HepG2 (cell line): ENCODE results near the gene LTBR. TPM values are rescaled to one million over a fixed set of nuclear protein-coding genes. Genes with fewer than 3 reads are reported as not detected.

Experiments
- DMAP1 ChIP-seq: IDR thresholded peaks from 2 replicates; pipeline ENCODE4 v1.6.1; 2016
- HIVEP1 ChIP-seq: sonication (generic); formaldehyde crosslinking; IDR thresholded peaks from 2 replicates; pipeline ENCODE4 v1.4.0; 2020; ENCODE audit warnings: mild to moderate bottlenecking, missing genetic modification reagents
- HNF4A ChIP-seq: sonication (generic); formaldehyde crosslinking; IDR thresholded peaks from 2 replicates; pipeline ENCODE4 v1.4.0; 2020; ENCODE audit warnings: missing genetic modification reagents
- HNRNPL ChIP-seq: fragments of 200-400 bp; formaldehyde crosslinking; IDR thresholded peaks from 2 replicates; pipeline ENCODE4 v1.6.1; 2017; ENCODE audit warnings: mild to moderate bottlenecking, low read depth, low read length
- MED8 ChIP-seq: sonication (generic); formaldehyde crosslinking; IDR thresholded peaks from 2 replicates; pipeline ENCODE4 v1.8.1; 2023; ENCODE audit warnings: mild to moderate bottlenecking, missing genetic modification reagents; ENCODE audit not compliant: insufficient replicate concordance
- NBN ChIP-seq: fragments of 450-650 bp; conservative IDR thresholded peaks from 2 replicates; pipeline ENCODE4 v1.6.1; 2017
- NR1H2 ChIP-seq: sonication (generic); formaldehyde crosslinking; IDR thresholded peaks from 2 replicates; pipeline ENCODE4 v1.8.1; 2022; ENCODE audit warnings: low read depth, missing genetic modification reagents, borderline replicate concordance
- SMYD3 ChIP-seq: sonication (generic); formaldehyde crosslinking; IDR thresholded peaks from 2 replicates; pipeline ENCODE4 v1.8.1; 2023; ENCODE audit warnings: mild to moderate bottlenecking, missing genetic modification reagents
- TEAD3 ChIP-seq: optimal IDR thresholded peaks from 2 replicates; pipeline ENCODE3; 2016; ENCODE audit warnings: borderline replicate concordance
- THYN1 ChIP-seq: sonication (generic); formaldehyde crosslinking; IDR thresholded peaks from 2 replicates; pipeline ENCODE4 v1.8.1; 2023; ENCODE audit warnings: low read depth, mild to moderate bottlenecking, moderate library complexity, missing genetic modification reagents, borderline replicate concordance
- ZNF235 ChIP-seq: sonication (generic); formaldehyde crosslinking; IDR thresholded peaks from 2 replicates; pipeline ENCODE4 v1.8.1; 2023; ENCODE audit warnings: mild to moderate bottlenecking, missing genetic modification reagents, borderline replicate concordance
- ZNF33B ChIP-seq: sonication (generic); formaldehyde crosslinking; IDR thresholded peaks from 2 replicates; pipeline ENCODE4 v1.5.1; 2020; ENCODE audit warnings: mild to moderate bottlenecking, missing genetic modification reagents
- ZNF501 ChIP-seq: sonication (generic); formaldehyde crosslinking; IDR thresholded peaks from 2 replicates; pipeline ENCODE4 v1.5.1; 2020; ENCODE audit warnings: mild to moderate bottlenecking, moderate library complexity, missing genetic modification reagents
- ZNF510 ChIP-seq: sonication (generic); formaldehyde crosslinking; IDR thresholded peaks from 2 replicates; pipeline ENCODE4 v1.4.0; 2020; ENCODE audit warnings: low read depth, mild to moderate bottlenecking, missing genetic modification reagents
- ZNF567 ChIP-seq: sonication (generic); formaldehyde crosslinking; IDR thresholded peaks from 2 replicates; pipeline ENCODE4 v1.8.1; 2023; ENCODE audit warnings: mild to moderate bottlenecking, missing genetic modification reagents, borderline replicate concordance
- polyA plus RNA-seq, 8 experiments: library from polyadenylated mRNA; depleted of rRNA in 3 of 8; stranded (reverse) in 7 of 8; unstranded in 1 of 8; fragments of >200 nt; fragmentation: Illumina TruSeq in 4 of 8; extraction: Trizol in 4 of 8; gene quantifications; 2 replicates each; pipeline versions ENCODE4 v1.2.1 to v1.2.3, GENCODE V29; 2011 to 2016; ENCODE audit warnings: low read depth in 4 of 8, missing spikeins in 1 of 8, mixed read lengths in 1 of 8; ENCODE audit not compliant: insufficient read depth in 1 of 8
- total RNA-seq, 5 experiments: library from RNA; depleted of rRNA; stranded (reverse); fragments of >200 nt; fragmentation: Illumina TruSeq; extraction: Trizol; gene quantifications; 2 replicates each; pipeline ENCODE4 v1.2.3, GENCODE V29; 2016; ENCODE audit warnings: low read depth in 1 of 5
- TF ChIP-seq, protein P1 (sequence below): sonication (generic); formaldehyde crosslinking; IDR thresholded peaks from 2 replicates; pipeline ENCODE4 v1.4.0; 2020; ENCODE audit warnings: missing genetic modification reagents
- TF ChIP-seq, protein P2 (sequence below): sonication (generic); formaldehyde crosslinking; IDR thresholded peaks from 2 replicates; pipeline ENCODE4 v1.4.0; 2020; ENCODE audit warnings: missing genetic modification reagents, borderline replicate concordance
- TF ChIP-seq, protein P3 (sequence below): sonication (generic); formaldehyde crosslinking; IDR thresholded peaks from 2 replicates; pipeline ENCODE4 v1.4.0; 2020; ENCODE audit warnings: missing genetic modification reagents, low read depth, mild to moderate bottlenecking, borderline replicate concordance
- TF ChIP-seq, protein P4 (sequence below): sonication (generic); formaldehyde crosslinking; IDR thresholded peaks from 2 replicates; pipeline ENCODE4 v1.4.0; 2020; ENCODE audit warnings: missing genetic modification reagents
- TF ChIP-seq, protein P5 (sequence below): sonication (generic); formaldehyde crosslinking; IDR thresholded peaks from 2 replicates; pipeline ENCODE4 v1.8.1; 2023; ENCODE audit warnings: mild to moderate bottlenecking, missing genetic modification reagents

The LTBR gene
- total and polyA plus RNA-seq, 2 of the 13 experiments (the other 11 are each of a cell fraction or from before 2014, with no cell fraction given), result 31.4 to 34.8 TPM

DNA sequence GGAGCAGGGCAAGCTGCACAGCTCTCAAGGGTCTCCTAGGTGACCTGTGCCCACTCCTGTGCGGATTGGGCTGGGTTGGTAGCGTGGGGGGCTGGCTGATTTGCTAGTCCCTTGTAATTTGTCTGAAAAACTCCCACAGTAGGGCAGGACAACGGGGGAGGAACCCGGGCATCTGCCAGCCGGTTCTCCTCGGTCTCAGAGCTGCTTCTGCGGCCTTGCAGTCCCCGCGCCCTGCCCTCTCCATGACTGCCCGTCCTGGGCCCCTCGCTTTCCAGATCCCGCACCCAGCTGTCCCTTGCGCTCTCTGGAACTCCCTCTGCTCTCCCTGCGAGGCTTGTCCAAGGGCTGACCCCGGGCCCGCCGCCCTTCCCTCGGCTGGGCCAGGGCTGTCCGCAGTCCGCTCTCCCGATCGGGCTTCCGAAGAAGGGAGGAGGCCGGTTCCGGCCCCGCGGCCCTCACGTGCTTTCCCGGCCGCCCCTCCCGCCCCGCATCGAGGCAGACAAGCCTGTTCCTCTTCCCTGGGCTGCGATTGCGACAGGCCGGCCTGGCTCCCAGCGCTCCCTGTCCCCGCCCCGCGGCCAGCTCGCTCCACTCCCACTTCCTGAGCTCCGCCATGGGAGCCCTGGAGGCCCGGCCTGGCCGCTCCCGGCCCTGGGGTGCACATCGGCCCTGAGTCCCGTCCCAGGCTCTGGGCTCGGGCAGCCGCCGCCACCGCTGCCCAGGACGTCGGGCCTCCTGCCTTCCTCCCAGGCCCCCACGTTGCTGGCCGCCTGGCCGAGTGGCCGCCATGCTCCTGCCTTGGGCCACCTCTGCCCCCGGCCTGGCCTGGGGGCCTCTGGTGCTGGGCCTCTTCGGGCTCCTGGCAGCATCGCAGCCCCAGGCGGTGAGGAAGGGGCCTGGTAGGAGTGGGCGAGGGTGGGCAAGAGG lies at the start of gene LTBR (continued):
- TF ChIP-seq, protein P1, sequence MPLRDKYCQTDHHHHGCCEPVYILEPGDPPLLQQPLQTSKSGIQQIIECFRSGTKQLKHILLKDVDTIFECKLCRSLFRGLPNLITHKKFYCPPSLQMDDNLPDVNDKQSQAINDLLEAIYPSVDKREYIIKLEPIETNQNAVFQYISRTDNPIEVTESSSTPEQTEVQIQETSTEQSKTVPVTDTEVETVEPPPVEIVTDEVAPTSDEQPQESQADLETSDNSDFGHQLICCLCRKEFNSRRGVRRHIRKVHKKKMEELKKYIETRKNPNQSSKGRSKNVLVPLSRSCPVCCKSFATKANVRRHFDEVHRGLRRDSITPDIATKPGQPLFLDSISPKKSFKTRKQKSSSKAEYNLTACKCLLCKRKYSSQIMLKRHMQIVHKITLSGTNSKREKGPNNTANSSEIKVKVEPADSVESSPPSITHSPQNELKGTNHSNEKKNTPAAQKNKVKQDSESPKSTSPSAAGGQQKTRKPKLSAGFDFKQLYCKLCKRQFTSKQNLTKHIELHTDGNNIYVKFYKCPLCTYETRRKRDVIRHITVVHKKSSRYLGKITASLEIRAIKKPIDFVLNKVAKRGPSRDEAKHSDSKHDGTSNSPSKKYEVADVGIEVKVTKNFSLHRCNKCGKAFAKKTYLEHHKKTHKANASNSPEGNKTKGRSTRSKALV (CRISPR knock-in tag), result no peak
- TF ChIP-seq ZNF33B (CRISPR knock-in tag) (peak; percentile 78; the same call in 1 of the 2 replicates), HIVEP1 (peak; percentile 75; the same call in 1 of the 2 replicates), HNRNPL (0 out of 2 replicates have a peak, but pooled peaks have one; percentile 45), ZNF510 (peak; percentile 98), HNF4A (CRISPR knock-in tag) (no peak), SMYD3 (CRISPR knock-in tag) (peak; percentile 87), MED8 (CRISPR knock-in tag) (peak; percentile 94), NR1H2 (CRISPR knock-in tag) (0 out of 2 replicates have a peak, but pooled peaks have one; percentile 60), TEAD3 (peak; percentile 53), DMAP1 (CRISPR knock-in tag) (peak; percentile 93), NBN (no peak), ZNF567 (peak; percentile 76), THYN1 (CRISPR knock-in tag) (peak; percentile 80; the same call in 1 of the 2 replicates), ZNF235 (CRISPR knock-in tag) (peak; percentile 83; the same call in 1 of the 2 replicates), ZNF501 (CRISPR knock-in tag) (peak; percentile 95)
- TF ChIP-seq, protein P2, sequence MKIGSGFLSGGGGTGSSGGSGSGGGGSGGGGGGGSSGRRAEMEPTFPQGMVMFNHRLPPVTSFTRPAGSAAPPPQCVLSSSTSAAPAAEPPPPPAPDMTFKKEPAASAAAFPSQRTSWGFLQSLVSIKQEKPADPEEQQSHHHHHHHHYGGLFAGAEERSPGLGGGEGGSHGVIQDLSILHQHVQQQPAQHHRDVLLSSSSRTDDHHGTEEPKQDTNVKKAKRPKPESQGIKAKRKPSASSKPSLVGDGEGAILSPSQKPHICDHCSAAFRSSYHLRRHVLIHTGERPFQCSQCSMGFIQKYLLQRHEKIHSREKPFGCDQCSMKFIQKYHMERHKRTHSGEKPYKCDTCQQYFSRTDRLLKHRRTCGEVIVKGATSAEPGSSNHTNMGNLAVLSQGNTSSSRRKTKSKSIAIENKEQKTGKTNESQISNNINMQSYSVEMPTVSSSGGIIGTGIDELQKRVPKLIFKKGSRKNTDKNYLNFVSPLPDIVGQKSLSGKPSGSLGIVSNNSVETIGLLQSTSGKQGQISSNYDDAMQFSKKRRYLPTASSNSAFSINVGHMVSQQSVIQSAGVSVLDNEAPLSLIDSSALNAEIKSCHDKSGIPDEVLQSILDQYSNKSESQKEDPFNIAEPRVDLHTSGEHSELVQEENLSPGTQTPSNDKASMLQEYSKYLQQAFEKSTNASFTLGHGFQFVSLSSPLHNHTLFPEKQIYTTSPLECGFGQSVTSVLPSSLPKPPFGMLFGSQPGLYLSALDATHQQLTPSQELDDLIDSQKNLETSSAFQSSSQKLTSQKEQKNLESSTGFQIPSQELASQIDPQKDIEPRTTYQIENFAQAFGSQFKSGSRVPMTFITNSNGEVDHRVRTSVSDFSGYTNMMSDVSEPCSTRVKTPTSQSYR, result peak; percentile 64; the same call in 1 of the 2 replicates
- TF ChIP-seq, protein P3, sequence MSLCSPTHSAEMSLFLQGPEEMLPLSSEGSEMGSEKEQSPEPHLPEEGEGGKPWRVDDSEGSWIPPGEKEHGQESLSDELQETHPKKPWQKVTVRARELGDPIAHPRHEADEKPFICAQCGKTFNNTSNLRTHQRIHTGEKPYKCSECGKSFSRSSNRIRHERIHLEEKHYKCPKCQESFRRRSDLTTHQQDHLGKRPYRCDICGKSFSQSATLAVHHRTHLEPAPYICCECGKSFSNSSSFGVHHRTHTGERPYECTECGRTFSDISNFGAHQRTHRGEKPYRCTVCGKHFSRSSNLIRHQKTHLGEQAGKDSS (CRISPR knock-in tag), result peak; percentile 87
- TF ChIP-seq, protein P4, sequence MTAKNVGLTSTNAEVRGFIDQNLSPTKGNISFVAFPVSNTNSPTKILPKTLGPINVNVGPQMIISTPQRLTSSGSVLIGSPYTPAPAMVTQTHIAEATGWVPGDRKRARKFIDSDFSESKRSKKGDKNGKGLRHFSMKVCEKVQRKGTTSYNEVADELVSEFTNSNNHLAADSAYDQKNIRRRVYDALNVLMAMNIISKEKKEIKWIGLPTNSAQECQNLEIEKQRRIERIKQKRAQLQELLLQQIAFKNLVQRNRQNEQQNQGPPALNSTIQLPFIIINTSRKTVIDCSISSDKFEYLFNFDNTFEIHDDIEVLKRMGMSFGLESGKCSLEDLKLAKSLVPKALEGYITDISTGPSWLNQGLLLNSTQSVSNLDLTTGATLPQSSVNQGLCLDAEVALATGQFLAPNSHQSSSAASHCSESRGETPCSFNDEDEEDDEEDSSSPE (CRISPR knock-in tag), result peak; percentile 92
- TF ChIP-seq, protein P5, sequence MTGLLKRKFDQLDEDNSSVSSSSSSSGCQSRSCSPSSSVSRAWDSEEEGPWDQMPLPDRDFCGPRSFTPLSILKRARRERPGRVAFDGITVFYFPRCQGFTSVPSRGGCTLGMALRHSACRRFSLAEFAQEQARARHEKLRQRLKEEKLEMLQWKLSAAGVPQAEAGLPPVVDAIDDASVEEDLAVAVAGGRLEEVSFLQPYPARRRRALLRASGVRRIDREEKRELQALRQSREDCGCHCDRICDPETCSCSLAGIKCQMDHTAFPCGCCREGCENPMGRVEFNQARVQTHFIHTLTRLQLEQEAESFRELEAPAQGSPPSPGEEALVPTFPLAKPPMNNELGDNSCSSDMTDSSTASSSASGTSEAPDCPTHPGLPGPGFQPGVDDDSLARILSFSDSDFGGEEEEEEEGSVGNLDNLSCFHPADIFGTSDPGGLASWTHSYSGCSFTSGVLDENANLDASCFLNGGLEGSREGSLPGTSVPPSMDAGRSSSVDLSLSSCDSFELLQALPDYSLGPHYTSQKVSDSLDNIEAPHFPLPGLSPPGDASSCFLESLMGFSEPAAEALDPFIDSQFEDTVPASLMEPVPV (CRISPR knock-in tag), result peak; percentile 97
